Measurements from ENCODE around the gene ECHDC3. TPM values are rescaled to one million over a fixed set of nuclear protein-coding genes. Genes with fewer than 3 reads are reported as not detected.

The ECHDC3 gene
- total and polyA plus RNA-seq, 12 donors = 3.8 to 115 (median 40.3) TPM

GRCh38 chr10:11740907-11741306 is 1.3 kb upstream of the ECHDC3 start:
- Histone ChIP-seq H3K9me3 (replicated peaks in 1 of 3) (no peaks in the 10 kb centered on the region), H3K4me3 (no peak overlapping the region), H3K27ac (no peak overlapping the region), H3K36me3 (replicated peaks in 1 of 2) (no peaks in the 10 kb centered on the region), H3K27me3 (no peaks in the 10 kb centered on the region), H3K4me1 (replicated peaks in 1 of 2) (peaks cover 13 to 17% of the 10 kb centered on the region in 2 donors)
- intact Hi-C loops (cut with DNase I) = no loop called here
- TF ChIP-seq CTCF (IDR thresholded peaks at IDR 0.05) (no peak), POLR2A (IDR thresholded peaks at IDR 0.05) (no peak)
- DNase-seq = no peak
- WGBS, 4 donors = 94 to 97% (median 96%) methylated on average over 11 of the region's 11 CpGs

DNA sequence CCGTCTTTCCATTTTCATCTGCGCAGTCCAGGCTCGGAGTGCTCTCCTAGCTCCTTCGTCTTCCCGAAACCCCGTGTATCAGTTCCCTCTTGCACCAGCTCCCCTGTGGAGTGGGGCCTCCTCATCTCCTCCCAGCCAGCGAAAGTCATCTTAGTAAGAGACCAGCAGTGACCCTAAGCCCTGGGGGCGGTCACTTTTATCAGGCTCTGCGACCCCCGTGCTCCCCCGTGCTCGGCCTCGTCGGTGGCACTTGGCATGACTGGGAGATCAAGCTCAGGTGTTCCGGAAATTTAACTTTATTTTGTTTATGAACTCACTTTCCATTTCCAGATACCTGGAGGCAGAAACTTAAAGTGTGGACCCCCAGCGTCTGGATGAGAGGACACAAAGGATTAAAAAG is 574 bp upstream of the ECHDC3 start:
- Histone ChIP-seq H3K36me3 (replicated peaks in 1 of 2) (no peaks in the 10 kb centered on the region), H3K4me3 (peak overlapping the region in 2 of 4 donors; percentile 26 to 79), H3K27ac (no peak overlapping the region), H3K4me1 (replicated peaks in 1 of 2) (peaks cover 13 to 18% of the 10 kb centered on the region in 2 donors), H3K9me3 (replicated peaks in 1 of 3) (no peaks in the 10 kb centered on the region), H3K27me3 (no peaks in the 10 kb centered on the region)
- no peak for DNase-seq
- TF ChIP-seq CTCF (IDR thresholded peaks at IDR 0.05) (no peak), POLR2A (IDR thresholded peaks at IDR 0.05) (no peak)
- intact Hi-C loops (cut with DNase I) = no loop called here
- WGBS, 4 donors = 69 to 80% (median 73%) methylated on average over 14 to 16 of the region's 16 CpGs

DNA sequence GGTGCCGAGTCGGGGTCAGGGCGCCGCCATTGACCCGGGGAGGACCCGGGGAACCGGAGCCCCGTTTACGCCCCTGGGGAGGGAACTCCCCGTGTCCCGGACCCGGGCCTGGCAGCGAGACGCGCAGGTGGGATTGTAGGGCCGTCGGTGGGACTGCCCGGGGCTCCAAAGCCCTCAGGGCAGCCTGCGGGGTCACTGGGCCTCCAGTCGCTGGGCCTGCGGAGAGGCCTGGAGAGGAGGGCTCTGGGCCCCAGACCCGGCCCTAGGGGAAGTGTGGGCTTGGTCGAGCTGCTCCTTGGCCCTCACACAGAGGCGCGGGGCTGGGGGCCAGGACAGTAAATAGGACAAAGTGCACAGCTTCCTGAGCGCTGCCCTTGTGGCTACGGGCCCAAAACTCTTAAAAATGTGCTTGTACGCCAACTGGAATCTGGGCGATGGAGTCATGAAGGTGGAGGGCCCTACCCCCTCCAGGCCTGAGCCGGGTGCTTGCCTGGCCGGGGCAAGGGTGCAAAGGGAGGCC is 657 bp downstream of the ECHDC3 start:
- intact Hi-C loops (cut with DNase I) = no loop called here
- peak overlapping the region in 3 of 5 donors; percentile 56 to 80 (median 75) for H3K27ac ChIP-seq
- H3K9me3 ChIP-seq (replicated peaks in 1 of 3) = no peaks in the 10 kb centered on the region
- H3K4me1 ChIP-seq (replicated peaks in 1 of 2) = peaks cover 13 to 30% of the 10 kb centered on the region in 2 donors
- no peaks in the 10 kb centered on the region for H3K36me3 ChIP-seq (replicated peaks in 1 of 2)
- TF ChIP-seq POLR2A (IDR thresholded peaks at IDR 0.05) (no peak), CTCF (IDR thresholded peaks at IDR 0.05) (no peak)
- peak overlapping the region in 2 of 4 donors; percentile 40 to 79 for H3K4me3 ChIP-seq
- no peaks in the 10 kb centered on the region for H3K27me3 ChIP-seq
- peak in 1 of 7 donors; percentile 22 for DNase-seq
- WGBS, 4 donors = 46 to 93% (median 58%) methylated on average over 3 to 31 of the region's 31 CpGs

DNA sequence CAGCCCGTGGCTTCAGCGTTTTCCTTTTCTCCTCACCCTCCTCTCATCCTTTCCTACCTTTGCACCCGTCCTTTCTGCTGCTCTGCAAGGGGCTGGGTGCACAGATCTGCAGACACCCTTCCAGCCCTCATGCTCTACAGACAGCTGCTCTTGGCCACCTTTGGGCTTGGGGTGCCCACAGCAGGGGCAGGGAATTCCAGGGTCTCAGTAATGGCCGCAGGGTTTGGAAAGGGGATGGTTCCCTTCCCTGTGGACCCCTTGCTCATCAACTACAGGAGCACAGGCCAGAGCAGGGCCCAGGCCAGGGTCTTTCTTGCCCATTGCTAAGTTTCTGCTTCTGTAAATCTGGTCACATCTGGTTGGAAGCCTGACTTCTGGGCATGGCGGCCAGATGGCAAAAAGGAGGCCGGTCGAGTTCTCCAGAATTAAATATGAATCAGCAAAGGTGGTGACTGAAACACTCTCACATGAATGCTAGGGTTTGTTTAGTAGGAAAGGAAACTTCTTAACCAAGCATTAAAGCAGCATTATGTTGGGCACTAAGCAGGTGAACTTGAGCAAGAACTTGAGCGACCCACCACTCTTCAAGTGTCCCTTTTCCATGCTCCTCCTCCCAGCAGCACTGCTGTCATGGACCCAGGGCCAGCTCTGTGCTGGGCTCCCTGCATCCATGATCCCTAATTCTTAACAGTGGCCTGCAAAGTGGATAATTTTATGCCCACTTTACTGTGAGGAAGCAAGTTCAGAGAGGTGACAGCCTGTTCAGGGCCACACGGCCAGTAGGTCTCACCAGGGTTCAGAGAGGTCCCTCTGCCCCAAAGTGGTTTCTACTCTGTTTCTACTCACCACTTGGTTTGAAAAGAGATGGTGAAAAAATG is 1.5 kb downstream of the ECHDC3 start:
- WGBS, 4 donors = 80 to 86% (median 85%) methylated on average over 9 of the region's 9 CpGs
- peak overlapping the region in 2 of 5 donors; percentile 75 to 80 for H3K27ac ChIP-seq

More for the DNA sequence above, 1.5 kb downstream of the ECHDC3 start:
- Histone ChIP-seq H3K36me3 (replicated peaks in 1 of 2) (no peaks in the 10 kb centered on the region), H3K27me3 (no peaks in the 10 kb centered on the region), H3K4me1 (replicated peaks in 1 of 2) (peaks cover 13 to 30% of the 10 kb centered on the region in 2 donors), H3K9me3 (replicated peaks in 1 of 3) (no peaks in the 10 kb centered on the region), H3K4me3 (peak overlapping the region in 1 of 4 donors; percentile 79)
- intact Hi-C loops (cut with DNase I) = no loop called here
- DNase-seq = no peak
- TF ChIP-seq CTCF (IDR thresholded peaks at IDR 0.05) (no peak), POLR2A (IDR thresholded peaks at IDR 0.05) (no peak)

Data from adrenal gland (tissue), 12 donors.